Activated T-cell treated with anti-CD3 and anti-CD28 coated beads for 48 hours (primary cell): Measurements from ENCODE around the gene SLPI.
A peak's percentile ranks its signal among the peaks of the same experiment; 100 is the strongest.

Experiments
- DNase-seq: peaks from one replicate; pipeline ENCODE4 v3.0.0-alpha.2; 2020; ENCODE audit warnings: low read depth

Gene SLPI

GRCh38 chr20:45254383-45255262 lies at the start of gene SLPI:
Gene SLPI, minus strand, starts transcription at chr20:45254564. Its CDS starts 21 bp downstream, at chr20:45254543.
- DNase-seq: no peak

- no peak for DNase-seq
Observed at GRCh38 chr20:45303586-45304463, 49.5 kb upstream of the SLPI start.

GRCh38 chr20:45301824-45302271 lies 47.5 kb upstream of the SLPI start:
- DNase-seq: no peak

GRCh38 chr20:45300961-45301360 lies 46.6 kb upstream of the SLPI start:
- DNase-seq: peak; percentile 46

- DNase-seq: no peak
Observed at GRCh38 chr20:45299786-45300185, 45.4 kb upstream of the SLPI start.

- DNase-seq: no peak
Observed at GRCh38 chr20:45297786-45298497, 43.6 kb upstream of the SLPI start.

GRCh38 chr20:45294659-45295058 lies 40.3 kb upstream of the SLPI start:
- DNase-seq: no peak

GRCh38 chr20:45294003-45294368 lies 39.6 kb upstream of the SLPI start:
- no peak for DNase-seq

- peak; percentile 81 for DNase-seq
Observed at GRCh38 chr20:45293041-45294002, 39.0 kb upstream of the SLPI start.

- no peak for DNase-seq
Observed at GRCh38 chr20:45292343-45292742, 38.0 kb upstream of the SLPI start.

GRCh38 chr20:45291526-45291925 lies 37.2 kb upstream of the SLPI start:
- no peak for DNase-seq

- DNase-seq: peak; percentile 57
Observed at GRCh38 chr20:45290677-45291355, 36.5 kb upstream of the SLPI start.

GRCh38 chr20:45289942-45290676 lies 35.7 kb upstream of the SLPI start:
- no peak for DNase-seq

GRCh38 chr20:45288860-45289259 lies 34.5 kb upstream of the SLPI start:
- no peak for DNase-seq

GRCh38 chr20:45288376-45288775 lies 34.0 kb upstream of the SLPI start:
- DNase-seq: no peak

- no peak for DNase-seq
Observed at GRCh38 chr20:45283551-45284057, 29.2 kb upstream of the SLPI start.

- no peak for DNase-seq
Observed at GRCh38 chr20:45282700-45283550, 28.6 kb upstream of the SLPI start.

GRCh38 chr20:45279992-45280391 lies 25.6 kb upstream of the SLPI start:
- DNase-seq: no peak

GRCh38 chr20:45275338-45275737 lies 21.0 kb upstream of the SLPI start:
- no peak for DNase-seq
